GM19240 (cell line): ENCODE data around the gene ZNF146.
"Not testable (repeated sequence)": the region's sequence is repeated elsewhere in the genome, so short reads cannot be mapped to it uniquely, and the experiment has no call there.

Source experiments
- DNase-seq: peaks from one replicate; pipeline ENCODE4 v3.0.0; 2011; ENCODE audit warnings: low spot score; ENCODE audit not compliant: insufficient read length

The ZNF146 gene

DNA sequence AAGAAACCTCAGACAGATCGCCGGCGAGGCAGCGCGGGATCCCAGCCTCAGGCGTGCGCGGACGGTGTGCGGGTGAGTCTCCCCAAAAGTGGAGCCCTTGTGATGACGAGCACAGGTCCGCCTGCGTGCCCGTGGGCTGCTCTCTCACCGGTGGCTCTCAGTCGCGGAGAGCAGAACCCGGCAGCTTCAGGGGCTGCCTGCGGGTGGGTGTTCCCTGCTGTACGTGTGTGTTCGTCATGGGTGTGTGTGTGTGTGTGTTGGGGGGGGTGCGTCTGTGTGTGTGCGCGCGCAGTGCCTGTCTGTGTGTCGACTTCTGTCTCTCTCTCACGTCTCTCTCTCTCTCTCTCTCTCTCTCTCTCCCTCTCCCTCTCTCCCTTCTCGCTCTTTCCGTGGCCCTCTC, 54.4 kb downstream of the ZNF146 start:
- DNase-seq, result not testable (repeated sequence)
